SK-N-MC (cell line): ENCODE measurements around the gene IQCE.
"Not testable (repeated sequence)": the region's sequence is repeated elsewhere in the genome, so short reads cannot be mapped to it uniquely, and the experiment has no call there.

Experiments used
- DNase-seq: peaks from one replicate; pipeline ENCODE4 v3.0.0-alpha.2; 2011; ENCODE audit warnings: low read depth, low spot score
- H3K27ac ChIP-seq: fragments of 200-600 bp; sonication (generic); 2 replicates; pipeline ENCODE4 v1.5.1; 2016; ENCODE audit warnings: mixed run types
- H3K36me3 ChIP-seq: fragments of 200-600 bp; sonication (generic); 2 replicates; pipeline ENCODE4 v1.6.1; 2017; ENCODE audit warnings: antibody characterized with exemption, low read length, mixed read lengths; ENCODE audit not compliant: insufficient read depth
- H3K4me3 ChIP-seq: fragments of 200-600 bp; sonication (generic); 2 replicates; pipeline ENCODE4 v1.5.1; 2016
- H3K9ac ChIP-seq: fragments of 200-600 bp; sonication (generic); 2 replicates; pipeline ENCODE4 v1.8.0; 2017; ENCODE audit warnings: mixed run types, mixed read lengths; ENCODE audit not compliant: insufficient read length
- H3K9me3 ChIP-seq: fragments of 200-600 bp; sonication (generic); 2 replicates; pipeline ENCODE4 v1.6.1; 2017; ENCODE audit warnings: low read depth, mild to moderate bottlenecking, antibody characterized with exemption, low read length, moderate library complexity, mixed read lengths
- EZH2 ChIP-seq: fragments of 200-600 bp; sonication (generic); IDR thresholded peaks from one replicate; pipeline ENCODE4 v1.6.1; 2017; ENCODE audit warnings: antibody characterized with exemption
- FOXP2 ChIP-seq: optimal IDR thresholded peaks from 2 replicates; pipeline ENCODE3; 2011; ENCODE audit warnings: mild to moderate bottlenecking, moderate library complexity; ENCODE audit not compliant: insufficient read depth; ENCODE audit errors: extremely low read length, control extremely low read depth
- POLR2AphosphoS5 ChIP-seq: IDR thresholded peaks from 2 replicates; pipeline ENCODE4 v1.6.1; 2012; ENCODE audit warnings: mild to moderate bottlenecking, low read depth, low read length, borderline replicate concordance

Gene IQCE

DNA sequence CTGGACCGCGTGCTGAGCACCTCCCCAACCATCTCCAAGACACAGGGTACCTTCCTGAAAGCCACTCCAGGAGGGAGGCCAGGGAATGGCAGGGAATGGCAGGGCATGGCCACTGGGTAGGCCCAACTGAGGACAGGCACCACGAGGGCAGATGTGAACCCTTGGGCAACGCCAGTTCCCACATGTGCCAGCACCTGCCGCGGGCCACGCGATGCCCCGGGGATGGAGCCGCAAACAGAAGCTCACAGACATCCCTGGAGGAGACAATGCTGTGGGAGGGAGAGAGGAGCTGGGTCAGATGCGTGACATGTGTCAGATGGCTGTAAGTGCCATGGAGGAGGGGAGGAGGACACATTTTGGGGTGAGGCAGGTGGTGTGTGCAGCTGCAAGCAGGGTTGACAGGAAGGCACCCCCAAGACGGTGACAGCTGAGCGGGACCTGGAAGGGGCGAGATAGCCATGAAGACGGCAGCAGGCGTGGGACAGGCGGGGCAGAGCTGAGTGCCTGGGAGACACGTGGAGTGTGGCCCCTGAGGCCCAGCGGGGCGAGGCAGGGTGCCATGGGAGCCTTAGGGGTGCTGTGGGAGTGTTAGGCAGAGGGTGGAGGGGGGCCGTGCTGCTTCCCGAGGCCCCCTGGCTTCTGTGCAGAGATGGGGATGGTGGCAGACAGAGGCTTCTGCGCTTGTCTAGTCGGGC lies 27.7 kb downstream of the IQCE start:
- no peak for TF ChIP-seq FOXP2
- no peak for TF ChIP-seq EZH2
- no peak for TF ChIP-seq POLR2AphosphoS5

GRCh38 chr7:2587134-2587533 lies 28.4 kb downstream of the IQCE start:
- TF ChIP-seq FOXP2 (no peak), POLR2AphosphoS5 (no peak), EZH2 (no peak)
- Histone ChIP-seq H3K36me3 (peaks cover 10% of the 10 kb centered on the region; the same call in 1 of the 2 replicates), H3K4me3 (no peak overlapping the region), H3K9me3 (no peaks in the 10 kb centered on the region), H3K9ac (no peak overlapping the region), H3K27ac (no peak overlapping the region)
- no peak for DNase-seq

More for the DNA sequence above, 27.7 kb downstream of the IQCE start:
- Histone ChIP-seq H3K27ac (no peak overlapping the region), H3K9ac (no peak overlapping the region), H3K9me3 (no peaks in the 10 kb centered on the region), H3K4me3 (no peak overlapping the region), H3K36me3 (peaks cover 10% of the 10 kb centered on the region; the same call in 1 of the 2 replicates)
- DNase-seq = no peak

DNA sequence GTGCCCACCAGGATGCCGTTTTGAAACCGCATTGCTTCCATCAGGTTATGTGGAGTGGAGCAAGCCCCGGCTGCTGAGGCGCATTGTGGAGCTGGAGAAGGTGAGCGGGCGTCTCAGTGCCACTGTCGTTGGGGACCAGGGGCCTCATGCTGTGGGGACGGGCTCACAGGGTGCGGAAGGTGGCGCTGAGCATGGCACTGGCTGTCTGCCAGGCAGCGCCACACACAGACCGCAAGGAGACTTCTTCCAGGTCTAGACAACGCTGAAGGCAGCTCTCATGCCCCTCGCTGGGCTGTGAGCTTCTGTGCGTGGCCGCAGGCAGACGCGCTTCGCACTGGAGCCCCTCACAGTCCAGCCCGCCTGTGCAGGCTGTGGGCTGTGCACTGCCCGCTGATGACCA lies 29.0 kb downstream of the IQCE start:
- no peak overlapping the region for H3K4me3 ChIP-seq
- DNase-seq = no peak
- TF ChIP-seq FOXP2 = no peak
- no peak for TF ChIP-seq POLR2AphosphoS5
- no peak for TF ChIP-seq EZH2
- H3K27ac ChIP-seq = no peak overlapping the region
- peaks cover 13% of the 10 kb centered on the region; the same call in 1 of the 2 replicates for H3K36me3 ChIP-seq
- no peak overlapping the region for H3K9ac ChIP-seq
- no peaks in the 10 kb centered on the region for H3K9me3 ChIP-seq

- Histone ChIP-seq H3K4me3 (no peak overlapping the region), H3K27ac (no peak overlapping the region), H3K36me3 (peaks cover 16% of the 10 kb centered on the region; the same call in 1 of the 2 replicates), H3K9me3 (no peaks in the 10 kb centered on the region), H3K9ac (no peak overlapping the region)
- no peak for DNase-seq
- no peak for TF ChIP-seq EZH2
Observed at GRCh38 chr7:2589341-2589740, 30.6 kb downstream of the IQCE start.

DNA sequence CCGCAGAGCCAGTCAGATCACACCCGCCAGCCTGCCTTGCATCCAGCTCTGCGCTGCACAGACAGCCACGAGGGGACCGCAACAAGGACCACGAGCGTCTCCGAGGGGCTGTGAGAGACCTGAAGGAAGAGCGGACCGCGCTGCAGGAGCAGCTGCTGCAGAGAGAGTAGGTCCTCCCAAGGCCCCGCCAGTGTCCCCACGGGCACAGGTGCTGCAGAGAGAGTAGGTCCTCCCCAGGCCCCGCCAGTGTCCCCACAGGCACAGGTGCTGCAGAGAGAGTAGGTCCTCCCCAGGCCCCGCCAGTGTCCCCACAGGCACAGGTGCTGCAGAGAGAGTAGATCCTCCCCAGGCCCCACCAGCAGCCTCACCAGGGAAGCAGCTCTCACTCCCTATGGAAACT lies 31.2 kb downstream of the IQCE start:
- peaks cover 21% of the 10 kb centered on the region; the same call in 1 of the 2 replicates for H3K36me3 ChIP-seq
- H3K9ac ChIP-seq, H3K4me3 ChIP-seq: not testable (repeated sequence)

DNA sequence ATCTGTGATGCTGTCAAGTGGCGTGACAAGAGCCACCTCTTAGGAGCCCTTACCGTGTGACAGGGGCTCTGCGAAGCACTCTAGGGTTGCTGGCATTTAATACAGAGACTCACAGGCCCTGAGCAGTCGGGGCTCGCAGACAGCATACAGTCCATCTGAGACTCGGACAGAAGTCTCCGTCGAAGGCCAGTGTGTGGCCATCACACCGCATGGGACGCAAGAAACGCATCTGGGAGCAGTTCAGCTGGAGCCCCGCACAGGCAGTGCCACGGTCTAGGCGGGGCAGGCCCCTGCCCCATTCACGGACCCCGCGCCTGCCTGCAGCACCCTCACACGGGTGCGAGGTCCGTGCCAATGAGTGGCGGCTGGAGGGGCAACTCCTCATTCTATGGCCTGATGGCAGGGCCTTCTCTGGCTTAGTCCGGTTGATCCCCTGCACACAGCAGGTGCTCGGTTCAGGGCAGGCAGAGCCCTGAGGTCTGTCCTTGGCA lies 33.6 kb downstream of the IQCE start:
- no peak for TF ChIP-seq EZH2
- TF ChIP-seq POLR2AphosphoS5 = no peak
- TF ChIP-seq FOXP2 = no peak
- H3K4me3 ChIP-seq = no peak overlapping the region
- peaks cover 20% of the 10 kb centered on the region; the same call in 1 of the 2 replicates for H3K36me3 ChIP-seq
- DNase-seq = no peak
- no peak overlapping the region for H3K27ac ChIP-seq
- no peak overlapping the region for H3K9ac ChIP-seq
- no peaks in the 10 kb centered on the region for H3K9me3 ChIP-seq

More for the DNA sequence above, 31.2 kb downstream of the IQCE start:
- not testable (repeated sequence) for H3K27ac ChIP-seq, H3K9me3 ChIP-seq, DNase-seq

DNA sequence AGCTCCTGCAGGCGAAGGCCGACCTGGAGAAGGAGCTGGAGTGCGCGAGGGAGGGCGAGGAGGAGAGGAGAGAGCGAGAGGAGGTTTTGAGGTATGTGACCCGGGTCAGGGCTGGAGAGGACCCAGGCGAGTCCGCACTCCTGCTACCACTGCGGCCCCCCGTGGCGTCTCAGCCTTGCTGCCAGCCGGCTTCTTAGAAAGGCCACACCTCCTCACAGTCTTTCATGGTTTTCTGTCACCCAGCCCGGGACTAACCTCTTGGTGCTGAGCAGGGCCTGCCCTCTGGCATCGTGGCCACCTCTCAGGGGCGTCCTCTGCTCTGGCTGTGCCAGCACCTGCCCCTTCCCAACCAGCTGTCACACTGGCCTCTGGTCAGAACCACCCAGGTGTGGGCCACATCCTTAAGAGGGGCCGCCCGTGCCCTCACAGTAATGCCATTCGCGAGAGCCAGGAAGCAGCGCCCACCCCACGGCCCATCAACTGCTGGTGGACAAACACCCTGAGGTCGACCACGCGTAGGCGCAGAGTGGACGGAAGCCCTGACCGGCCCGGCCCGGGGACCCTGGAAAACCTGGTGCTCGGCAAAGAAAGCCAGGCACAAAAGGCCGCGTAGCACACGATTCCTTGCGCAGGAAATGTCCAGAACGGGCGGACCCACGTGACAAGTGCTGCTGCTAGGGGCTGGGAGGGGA lies 34.4 kb downstream of the IQCE start:
- TF ChIP-seq EZH2 (no peak), POLR2AphosphoS5 (no peak), FOXP2 (no peak)
- no peak for DNase-seq
- Histone ChIP-seq H3K4me3 (no peak overlapping the region), H3K9ac (no peak overlapping the region), H3K27ac (no peak overlapping the region), H3K9me3 (no peaks in the 10 kb centered on the region), H3K36me3 (peaks cover 23% of the 10 kb centered on the region; the same call in 1 of the 2 replicates)

GRCh38 chr7:2594599-2594998 lies 35.8 kb downstream of the IQCE start:
- Histone ChIP-seq H3K27ac (no peak overlapping the region), H3K4me3 (no peak overlapping the region), H3K9ac (no peak overlapping the region), H3K36me3 (peaks cover 31% of the 10 kb centered on the region; the same call in 1 of the 2 replicates), H3K9me3 (no peaks in the 10 kb centered on the region)
- DNase-seq = no peak
- TF ChIP-seq POLR2AphosphoS5 (no peak), FOXP2 (no peak), EZH2 (no peak)
